GM19023 (cell line): Measurements from ENCODE around the gene OSBPL6.
"Not testable (repeated sequence)": the region's sequence is repeated elsewhere in the genome, so short reads cannot be mapped to it uniquely, and the experiment has no call there.

Source experiments
- ATAC-seq: cut with Tn5 transposase; IDR thresholded peaks from one replicate; pipeline ENCODE4 v1.9.1; 2021; ENCODE audit warnings: mild to moderate bottlenecking, moderate library complexity; ENCODE audit not compliant: unreplicated experiment

OSBPL6 gene

GRCh38 chr2:178423746-178424145, 229.4 kb downstream of the OSBPL6 start:
- not testable (repeated sequence) for ATAC-seq

DNA sequence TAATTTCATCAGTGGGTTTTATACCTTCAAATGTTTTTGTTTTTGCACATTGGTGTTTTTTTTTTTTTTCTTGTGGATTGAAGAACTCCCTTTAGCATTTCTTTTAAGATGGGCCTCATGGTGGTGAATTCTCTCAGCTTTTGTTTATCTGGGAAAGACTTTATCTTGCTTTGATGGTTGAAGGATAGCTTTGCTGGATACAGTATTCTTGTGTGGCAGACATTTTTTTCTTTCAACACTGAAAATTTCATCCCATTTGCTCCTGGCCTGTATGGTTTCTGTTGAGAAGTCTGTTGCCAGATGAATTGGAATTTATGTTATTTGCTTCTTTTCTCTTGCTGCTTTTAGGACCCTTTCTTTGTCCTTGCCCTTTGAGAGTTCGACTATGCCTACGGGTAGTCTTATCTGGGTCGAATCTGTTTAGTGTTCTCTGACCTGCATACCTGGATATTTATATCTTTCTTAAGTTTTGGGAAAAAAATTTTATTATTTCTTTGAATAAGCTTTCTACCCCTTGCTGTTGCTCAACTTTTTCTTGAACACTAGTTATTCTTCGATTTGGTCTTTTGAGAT, 231.0 kb downstream of the OSBPL6 start:
- ATAC-seq, result no peak

DNA sequence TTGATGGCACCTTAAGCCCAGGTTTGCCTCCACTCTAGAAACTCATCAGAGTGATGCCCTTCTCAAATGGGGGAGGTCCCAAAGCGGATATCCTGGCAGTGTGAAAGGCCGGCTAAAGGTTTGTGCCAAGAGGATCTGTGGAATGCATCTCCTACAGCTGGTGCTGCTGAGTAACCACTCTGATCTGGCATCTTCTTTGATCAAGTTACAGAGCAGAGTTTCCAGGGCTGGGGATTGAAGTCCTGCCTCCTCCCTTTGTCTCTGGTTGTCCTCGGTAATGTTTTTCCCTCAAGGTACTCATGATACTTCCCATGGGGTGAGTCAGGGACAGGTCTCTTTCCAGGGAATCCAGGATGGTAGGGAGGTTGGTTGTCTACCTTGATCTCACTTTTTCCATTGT, 232.1 kb downstream of the OSBPL6 start:
- ATAC-seq, result no peak

DNA sequence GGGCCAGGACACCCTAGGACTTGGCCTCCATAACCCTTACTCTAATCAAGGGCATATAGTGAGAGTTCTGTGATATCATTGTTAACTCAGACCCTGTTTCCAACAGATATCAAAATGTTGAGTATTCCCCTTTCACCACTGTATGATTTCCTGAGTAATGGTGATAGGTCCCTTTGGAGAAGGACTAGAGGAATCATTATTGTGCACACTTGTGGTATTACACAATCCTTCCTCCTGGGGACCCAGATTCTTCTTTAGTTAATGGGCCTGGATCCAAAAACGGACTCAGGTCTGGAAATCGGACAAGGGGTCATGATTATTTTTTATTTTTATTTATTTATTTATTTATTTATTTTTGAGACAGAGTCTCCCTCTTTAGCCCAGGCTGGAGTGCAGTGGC, 233.1 kb downstream of the OSBPL6 start:
- no peak for ATAC-seq

DNA sequence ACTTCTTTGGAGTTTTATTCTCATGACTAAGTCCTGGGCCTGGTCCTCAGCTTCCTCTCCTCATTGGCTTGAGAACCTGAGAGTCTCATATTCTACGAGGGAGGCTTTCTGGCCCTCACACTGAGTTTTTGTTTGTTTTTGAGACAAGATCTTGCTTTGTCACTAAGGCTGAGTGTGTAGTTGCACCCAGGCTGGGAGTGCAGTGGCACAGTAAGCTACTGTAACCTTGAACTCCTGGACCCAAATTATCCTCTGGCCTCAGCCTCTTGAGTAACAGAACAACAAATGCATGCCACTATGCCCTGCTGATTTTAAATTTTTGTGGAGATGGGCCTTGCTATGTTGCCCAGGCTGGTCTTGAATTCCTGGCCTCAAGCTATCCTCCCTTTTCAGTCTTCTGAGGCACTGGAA, 234.1 kb downstream of the OSBPL6 start:
- no peak for ATAC-seq

DNA sequence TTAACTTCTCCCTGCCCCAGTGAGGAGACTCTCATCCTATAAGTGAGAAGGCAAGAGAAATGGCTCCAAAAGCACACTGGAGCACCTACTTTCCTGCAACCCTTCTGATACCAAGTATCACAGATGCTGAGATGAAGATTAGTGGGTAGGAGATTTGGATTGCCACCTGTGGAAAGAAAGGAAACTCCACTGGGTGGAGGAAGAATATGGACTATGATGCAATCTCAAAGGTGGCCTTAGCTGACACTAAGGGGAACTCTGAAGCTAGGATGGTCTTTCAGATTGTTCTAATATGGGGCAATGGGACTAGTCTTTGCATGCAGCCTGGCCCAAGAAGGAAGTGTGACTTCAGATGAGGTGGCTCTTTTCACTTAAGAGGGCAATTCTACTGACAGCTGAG, 235.0 kb downstream of the OSBPL6 start:
- ATAC-seq, result no peak

DNA sequence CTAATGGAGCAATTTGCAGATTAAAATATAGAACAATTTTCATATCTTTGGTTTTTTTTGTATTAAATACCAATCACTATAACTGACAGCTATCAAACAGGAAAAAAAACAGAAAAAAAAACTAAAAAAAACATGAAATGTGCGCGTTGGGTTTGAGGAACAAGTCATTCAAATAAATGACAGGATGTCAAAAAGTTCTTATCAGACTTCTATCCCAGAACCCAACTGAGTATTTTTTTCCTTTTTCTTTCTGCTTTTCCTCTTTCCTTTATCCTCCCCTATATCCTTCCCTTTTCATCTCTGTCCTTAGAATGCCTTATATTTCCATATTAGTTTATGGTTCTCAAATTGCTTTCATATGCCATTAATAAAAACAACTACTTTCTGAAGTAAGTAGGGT, 242.3 kb downstream of the OSBPL6 start:
- no peak for ATAC-seq

DNA sequence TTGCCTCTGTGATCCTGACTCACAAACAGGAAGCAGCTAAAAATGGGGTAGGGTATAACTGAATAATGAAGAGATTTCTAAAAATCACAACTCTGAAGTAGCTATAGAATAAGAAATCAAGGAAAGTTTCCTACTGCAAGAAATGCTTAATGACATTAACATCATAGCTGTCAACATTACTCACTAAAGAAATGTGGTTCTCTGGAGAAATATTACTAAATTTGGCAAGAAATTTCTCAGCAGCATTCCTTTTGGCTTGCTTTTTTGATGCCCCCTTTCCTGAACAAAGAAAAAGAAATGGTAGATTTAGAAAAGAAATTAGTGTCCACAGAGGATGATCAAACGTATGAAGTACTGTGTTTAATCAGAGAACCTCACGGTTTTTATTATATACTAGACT, 247.1 kb downstream of the OSBPL6 start:
- no peak for ATAC-seq

- no peak for ATAC-seq
Observed at GRCh38 chr2:178448968-178449661, 254.8 kb downstream of the OSBPL6 start.

DNA sequence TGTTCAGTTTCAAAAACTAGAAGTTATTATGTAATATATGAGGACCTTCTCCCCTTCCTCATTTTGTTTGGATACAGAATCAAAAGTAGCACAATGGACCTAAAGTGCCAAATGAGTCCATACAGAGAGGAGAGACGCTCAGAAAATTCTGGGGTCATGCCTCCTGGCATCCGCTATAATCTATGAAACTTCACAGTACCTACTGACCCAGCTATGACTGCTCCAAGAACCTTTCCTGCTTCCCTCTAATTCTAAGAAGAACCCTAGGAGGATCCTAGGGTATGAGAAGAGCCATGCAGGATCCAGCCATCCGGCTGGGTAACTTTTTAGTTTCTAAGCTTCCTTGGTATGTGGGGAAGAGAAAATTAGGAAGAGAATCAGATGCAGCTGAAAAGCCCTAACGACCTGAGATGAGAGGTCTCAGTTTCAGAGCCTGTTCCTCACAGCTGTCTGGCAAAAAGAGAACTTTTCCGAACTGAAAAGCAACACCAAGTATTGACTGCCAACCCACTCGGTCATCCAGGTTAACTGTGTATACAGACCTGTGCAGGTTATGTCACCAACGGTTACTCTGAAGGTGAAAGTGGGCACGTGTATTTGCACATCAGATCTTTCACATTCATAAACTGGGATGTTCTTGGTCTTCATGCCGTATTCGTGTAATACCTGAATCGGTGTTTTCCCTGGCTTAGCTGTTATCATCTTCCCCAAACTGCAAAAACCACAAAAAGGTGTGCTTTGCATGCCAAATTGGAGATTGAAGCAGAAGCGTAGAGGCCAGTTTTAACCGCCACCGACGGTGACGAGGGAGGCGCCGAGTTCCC, 255.6 kb downstream of the OSBPL6 start:
- no peak for ATAC-seq

GRCh38 chr2:178450524-178450773, 256.1 kb downstream of the OSBPL6 start:
- ATAC-seq, result peak; percentile 48

DNA sequence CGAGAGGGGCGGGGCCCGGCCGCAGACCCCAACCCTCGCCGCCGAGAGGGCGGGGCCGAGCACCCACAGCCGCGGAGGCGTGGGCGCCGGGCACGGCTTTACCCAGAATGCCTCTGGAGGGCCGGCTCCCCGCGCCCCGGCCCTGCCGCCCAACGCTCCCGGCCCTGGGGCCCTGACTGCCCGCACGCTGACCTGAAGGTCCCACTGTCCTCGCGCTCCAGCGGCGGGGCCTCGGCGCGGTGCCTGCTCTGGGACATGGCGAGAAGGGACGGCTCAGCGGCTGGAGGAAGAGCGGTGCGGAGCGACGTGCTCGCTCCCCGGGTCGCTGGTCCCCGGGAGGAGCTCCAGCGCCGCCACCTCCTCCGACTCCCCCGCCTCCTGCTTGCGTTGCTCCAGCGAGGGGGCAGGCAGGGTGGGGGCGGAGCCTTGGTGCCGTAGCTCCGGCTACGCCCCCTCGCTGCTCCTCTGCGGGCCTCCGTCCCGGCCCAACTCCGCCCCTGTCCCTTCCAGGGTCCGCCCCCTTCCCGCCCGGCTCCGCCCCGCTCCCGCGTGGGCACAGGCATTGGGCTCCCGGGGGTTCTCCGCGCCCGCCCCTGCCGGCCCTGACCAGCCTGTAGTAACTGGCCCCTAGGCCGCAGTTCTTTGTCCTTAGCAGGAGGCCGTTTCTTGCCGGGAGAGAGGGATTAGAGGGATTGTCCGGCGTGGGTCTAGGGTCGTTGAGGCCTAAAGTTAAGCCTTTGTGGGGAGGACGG, 256.6 kb downstream of the OSBPL6 start, which contains the start of the genes PJVK and PRKRA:
TSS of gene PJVK (plus strand) at position 605 of the 752 bp plus-strand sequence. CDS start 2,032 bp downstream, outside the sequence.
TSS of gene PRKRA (minus strand) at position 402 of the 752 bp plus-strand sequence. CDS start at position 257, 145 bp downstream.
- peak; percentile 80 for ATAC-seq

- no peak for ATAC-seq
Observed at GRCh38 chr2:178452334-178452733, 258.0 kb downstream of the OSBPL6 start.
